GM19324 (cell line): ENCODE results near the gene NRXN3.

Experiments
- ATAC-seq: cut with Tn5 transposase; IDR thresholded peaks from one replicate; pipeline ENCODE4 v1.9.1; 2021; ENCODE audit warnings: mild to moderate bottlenecking, moderate library complexity; ENCODE audit not compliant: unreplicated experiment, low FRiP score

NRXN3 gene

GRCh38 chr14:79036441-79036840 is 866.3 kb downstream of the NRXN3 start:
- ATAC-seq, result no peak

GRCh38 chr14:79037106-79037505 is 866.9 kb downstream of the NRXN3 start:
- ATAC-seq, result no peak

- ATAC-seq, result no peak
Measured at GRCh38 chr14:79037593-79037992, 867.4 kb downstream of the NRXN3 start.

GRCh38 chr14:79040790-79041189 is 870.6 kb downstream of the NRXN3 start:
- ATAC-seq, result no peak

GRCh38 chr14:79043194-79043889 is 873.2 kb downstream of the NRXN3 start:
- no peak for ATAC-seq

GRCh38 chr14:79044894-79045624 is 874.9 kb downstream of the NRXN3 start:
- ATAC-seq, result no peak

GRCh38 chr14:79050787-79051727 is 880.9 kb downstream of the NRXN3 start:
- ATAC-seq, result no peak

GRCh38 chr14:79051742-79052141 is 881.6 kb downstream of the NRXN3 start:
- ATAC-seq, result no peak

GRCh38 chr14:79056879-79057278 is 886.7 kb downstream of the NRXN3 start:
- ATAC-seq, result no peak

- ATAC-seq, result no peak
Measured at GRCh38 chr14:79057333-79057732, 887.2 kb downstream of the NRXN3 start.

GRCh38 chr14:79062226-79062625 is 892.1 kb downstream of the NRXN3 start:
- no peak for ATAC-seq

GRCh38 chr14:79064214-79064613 is 894.0 kb downstream of the NRXN3 start:
- no peak for ATAC-seq

- ATAC-seq, result no peak
Measured at GRCh38 chr14:79074510-79074909, 904.3 kb downstream of the NRXN3 start.

- no peak for ATAC-seq
Measured at GRCh38 chr14:79076428-79076827, 906.3 kb downstream of the NRXN3 start.

- no peak for ATAC-seq
Measured at GRCh38 chr14:79077096-79077495, 906.9 kb downstream of the NRXN3 start.

- no peak for ATAC-seq
Measured at GRCh38 chr14:79080040-79080439, 909.9 kb downstream of the NRXN3 start.

- ATAC-seq, result no peak
Measured at GRCh38 chr14:79082883-79083282, 912.7 kb downstream of the NRXN3 start.

GRCh38 chr14:79083356-79083755 is 913.2 kb downstream of the NRXN3 start:
- no peak for ATAC-seq

GRCh38 chr14:79084861-79085260 is 914.7 kb downstream of the NRXN3 start:
- no peak for ATAC-seq

- no peak for ATAC-seq
Measured at GRCh38 chr14:79089576-79089975, 919.4 kb downstream of the NRXN3 start.

GRCh38 chr14:79090641-79091180 is 920.5 kb downstream of the NRXN3 start:
- ATAC-seq, result no peak
